K562 (cell line): ENCODE measurements around the gene GANAB.

Experiments used
- ATF7 ChIP-seq: fragments of 450-650 bp; IDR thresholded peaks from 2 replicates; pipeline ENCODE4 v1.7.1; 2014; ENCODE audit warnings: mild to moderate bottlenecking, moderate library complexity
- ELF4 ChIP-seq: fragments of 450-650 bp; formaldehyde crosslinking; IDR thresholded peaks from 2 replicates; pipeline ENCODE4 v1.4.0; 2022; ENCODE audit warnings: missing genetic modification characterization
- EZH2 ChIP-seq: IDR thresholded peaks from 2 replicates; pipeline ENCODE4 v1.6.1; 2012; ENCODE audit warnings: low read depth, mild to moderate bottlenecking, inconsistent platforms, low read length, borderline replicate concordance
- POLR2A ChIP-seq: fragments of 450-650 bp; conservative IDR thresholded peaks from 2 replicates; pipeline ENCODE4 v1.6.1; 2016
- POLR2AphosphoS5 ChIP-seq: IDR thresholded peaks from 2 replicates; pipeline ENCODE4 v1.6.1; 2011; ENCODE audit warnings: mild to moderate bottlenecking, low read depth, low read length, moderate library complexity; ENCODE audit not compliant: control insufficient read depth, insufficient read depth
- PPARD ChIP-seq: fragments of 250-450 bp; sonication (Bioruptor Pico); IDR thresholded peaks from 2 replicates; pipeline ENCODE4 v1.8.0; 2022; ENCODE audit warnings: inconsistent platforms, mild to moderate bottlenecking, moderate library complexity
- SP2 ChIP-seq: IDR thresholded peaks from 2 replicates; pipeline ENCODE4 v1.6.1; 2011; ENCODE audit warnings: mild to moderate bottlenecking, low read depth, low read length, moderate library complexity; ENCODE audit not compliant: poor library complexity, severe bottlenecking; ENCODE audit errors: extremely low read depth
- ZNF274 ChIP-seq: IDR thresholded peaks from 2 replicates; pipeline ENCODE4 v1.6.1; 2011; ENCODE audit warnings: low read depth, mild to moderate bottlenecking, low read length, moderate library complexity, borderline replicate concordance
- ZNF79 ChIP-seq: fragments of 250-450 bp; sonication (Bioruptor Pico); IDR thresholded peaks from 2 replicates; pipeline ENCODE4 v1.4.0; 2020; ENCODE audit warnings: low read depth, mild to moderate bottlenecking, moderate library complexity
- TF ChIP-seq, protein P1 (sequence below): fragments of 250-450 bp; sonication (Bioruptor Pico); IDR thresholded peaks from 2 replicates; pipeline ENCODE4 v1.5.0; 2021; ENCODE audit warnings: mild to moderate bottlenecking, moderate library complexity
- TF ChIP-seq, protein P2 (sequence below), 2 experiments: fragments of 450-650 bp; formaldehyde crosslinking in 1 of 2; IDR thresholded peaks; 2 replicates each; pipeline versions ENCODE4 v1.4.0 to v1.6.1; 2014 to 2020; ENCODE audit warnings: mild to moderate bottlenecking in 2 of 2, borderline replicate concordance in 1 of 2, low read depth in 1 of 2

DNA sequence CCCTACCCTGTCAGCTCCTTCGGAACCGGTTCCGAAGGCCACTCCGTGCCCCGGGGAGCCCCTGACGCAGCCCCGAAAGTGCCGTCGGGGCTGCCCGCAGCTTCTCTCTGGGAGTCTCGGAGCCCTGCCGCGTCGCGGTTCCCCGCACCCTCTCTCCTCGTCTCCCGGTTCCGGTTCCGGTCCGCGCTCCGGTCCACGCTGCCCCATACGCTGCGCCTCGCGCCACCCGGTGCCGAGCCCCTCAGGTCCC lies 45.4 kb downstream of the GANAB start:
- TF ChIP-seq ZNF274 (no peak), ELF4 (CRISPR knock-in tag) (no peak), POLR2AphosphoS5 (no peak), POLR2A (no peak), ZNF79 (no peak), SP2 (no peak), ATF7 (no peak), PPARD (CRISPR knock-in tag) (no peak), EZH2 (no peak)
- TF ChIP-seq, protein P1, sequence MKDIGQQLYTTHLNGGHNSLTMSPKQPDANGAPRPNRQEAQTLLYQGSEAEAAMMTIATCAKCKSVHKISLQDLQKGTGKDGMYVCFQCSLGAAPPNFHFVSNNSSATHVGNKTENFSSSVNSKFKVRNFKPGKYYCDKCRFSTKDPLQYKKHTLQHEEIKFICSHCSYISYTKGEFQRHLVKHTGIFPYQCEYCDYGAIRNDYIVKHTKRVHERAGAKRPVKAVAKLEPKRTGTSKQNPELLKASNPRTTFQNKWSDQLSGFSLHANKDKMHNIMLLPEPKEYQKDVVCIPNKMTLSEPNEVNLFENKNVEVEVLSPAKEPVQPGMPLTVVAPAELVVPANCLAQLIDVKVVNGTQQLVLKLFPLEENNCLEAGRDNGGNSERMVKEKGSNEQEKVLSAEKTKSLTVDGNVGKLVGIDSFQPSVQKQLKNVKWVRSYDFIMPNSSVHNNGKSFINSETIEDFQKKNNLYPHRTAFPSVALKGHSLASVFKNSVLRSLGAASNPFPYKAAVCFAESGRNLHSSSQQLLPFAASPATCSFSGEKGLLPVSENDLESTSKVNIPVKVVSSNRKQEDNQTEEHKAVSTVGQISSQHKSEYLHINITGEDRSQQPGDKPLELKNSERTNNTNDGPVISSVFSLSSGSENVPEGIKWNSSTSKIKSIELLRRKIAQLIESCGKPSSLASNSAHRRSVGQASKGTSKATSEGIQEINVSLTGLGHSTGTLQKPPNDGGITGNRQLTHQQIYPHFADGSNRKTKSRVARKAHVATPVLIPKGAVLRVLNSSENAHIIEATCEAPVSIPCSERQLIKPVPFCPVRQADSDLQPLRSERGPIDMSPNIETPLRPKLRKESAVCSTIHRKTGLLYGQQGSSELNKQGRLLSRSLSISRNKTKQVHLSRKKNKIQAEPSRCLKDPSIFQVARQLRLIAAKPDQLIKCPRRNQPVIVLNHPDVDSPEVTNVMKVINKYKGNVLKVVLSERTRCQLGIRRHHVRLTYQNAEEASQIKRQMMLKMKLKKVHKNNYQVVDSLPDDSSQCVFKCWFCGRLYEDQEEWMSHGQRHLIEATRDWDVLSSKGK: no peak
- TF ChIP-seq, protein P2, sequence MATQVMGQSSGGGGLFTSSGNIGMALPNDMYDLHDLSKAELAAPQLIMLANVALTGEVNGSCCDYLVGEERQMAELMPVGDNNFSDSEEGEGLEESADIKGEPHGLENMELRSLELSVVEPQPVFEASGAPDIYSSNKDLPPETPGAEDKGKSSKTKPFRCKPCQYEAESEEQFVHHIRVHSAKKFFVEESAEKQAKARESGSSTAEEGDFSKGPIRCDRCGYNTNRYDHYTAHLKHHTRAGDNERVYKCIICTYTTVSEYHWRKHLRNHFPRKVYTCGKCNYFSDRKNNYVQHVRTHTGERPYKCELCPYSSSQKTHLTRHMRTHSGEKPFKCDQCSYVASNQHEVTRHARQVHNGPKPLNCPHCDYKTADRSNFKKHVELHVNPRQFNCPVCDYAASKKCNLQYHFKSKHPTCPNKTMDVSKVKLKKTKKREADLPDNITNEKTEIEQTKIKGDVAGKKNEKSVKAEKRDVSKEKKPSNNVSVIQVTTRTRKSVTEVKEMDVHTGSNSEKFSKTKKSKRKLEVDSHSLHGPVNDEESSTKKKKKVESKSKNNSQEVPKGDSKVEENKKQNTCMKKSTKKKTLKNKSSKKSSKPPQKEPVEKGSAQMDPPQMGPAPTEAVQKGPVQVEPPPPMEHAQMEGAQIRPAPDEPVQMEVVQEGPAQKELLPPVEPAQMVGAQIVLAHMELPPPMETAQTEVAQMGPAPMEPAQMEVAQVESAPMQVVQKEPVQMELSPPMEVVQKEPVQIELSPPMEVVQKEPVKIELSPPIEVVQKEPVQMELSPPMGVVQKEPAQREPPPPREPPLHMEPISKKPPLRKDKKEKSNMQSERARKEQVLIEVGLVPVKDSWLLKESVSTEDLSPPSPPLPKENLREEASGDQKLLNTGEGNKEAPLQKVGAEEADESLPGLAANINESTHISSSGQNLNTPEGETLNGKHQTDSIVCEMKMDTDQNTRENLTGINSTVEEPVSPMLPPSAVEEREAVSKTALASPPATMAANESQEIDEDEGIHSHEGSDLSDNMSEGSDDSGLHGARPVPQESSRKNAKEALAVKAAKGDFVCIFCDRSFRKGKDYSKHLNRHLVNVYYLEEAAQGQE (IDR thresholded peaks at IDR 0.05; ENCODE audit: borderline replicate concordance): no peak
- TF ChIP-seq, protein P2 (CRISPR knock-in tag; IDR thresholded peaks at IDR 0.05; ENCODE audit: low read depth): no peak
